GM13976 (cell line): ENCODE measurements around the gene THNSL1.

Experiments used
- DNase-seq: peaks from one replicate; pipeline ENCODE4 v3.0.0; 2012; ENCODE audit warnings: low spot score
- in situ Hi-C: fragments of 300-500 bp; cut with MboI; formaldehyde crosslinking; loops from one replicate; pipeline ENCODE4 v1.12.0; 2022; ENCODE audit warnings: low sequenced_read_pairs, mixed read lengths, inconsistent platforms; ENCODE audit not compliant: unreplicated experiment
- TF ChIP-seq, protein P1 (sequence below): IDR thresholded peaks from 2 replicates; pipeline ENCODE4 v1.5.1; 2012; ENCODE audit warnings: borderline replicate concordance, mild to moderate bottlenecking; ENCODE audit not compliant: insufficient read depth; ENCODE audit errors: extremely low read depth, missing control alignments, control extremely low read depth

THNSL1 gene

DNA sequence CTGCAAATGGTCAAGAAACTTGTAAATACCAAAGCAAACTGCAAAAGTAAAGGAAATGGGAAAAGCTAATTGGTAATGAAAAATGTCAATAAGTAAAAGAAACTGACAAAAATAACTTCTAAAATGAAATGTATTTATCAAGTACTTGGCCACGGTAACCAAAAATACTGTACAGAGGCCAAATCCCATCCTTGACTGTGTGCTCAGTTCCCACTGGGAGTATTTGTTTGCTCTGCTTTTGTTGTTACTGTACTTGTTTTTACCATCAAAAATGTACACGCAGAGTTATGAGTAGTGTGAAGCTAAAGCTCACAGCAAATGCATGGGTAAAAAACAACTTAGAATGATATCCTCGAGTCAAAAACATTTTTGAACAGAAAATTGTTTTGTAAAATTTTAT is 31.5 kb upstream of the THNSL1 start:
- TF ChIP-seq, protein P1, sequence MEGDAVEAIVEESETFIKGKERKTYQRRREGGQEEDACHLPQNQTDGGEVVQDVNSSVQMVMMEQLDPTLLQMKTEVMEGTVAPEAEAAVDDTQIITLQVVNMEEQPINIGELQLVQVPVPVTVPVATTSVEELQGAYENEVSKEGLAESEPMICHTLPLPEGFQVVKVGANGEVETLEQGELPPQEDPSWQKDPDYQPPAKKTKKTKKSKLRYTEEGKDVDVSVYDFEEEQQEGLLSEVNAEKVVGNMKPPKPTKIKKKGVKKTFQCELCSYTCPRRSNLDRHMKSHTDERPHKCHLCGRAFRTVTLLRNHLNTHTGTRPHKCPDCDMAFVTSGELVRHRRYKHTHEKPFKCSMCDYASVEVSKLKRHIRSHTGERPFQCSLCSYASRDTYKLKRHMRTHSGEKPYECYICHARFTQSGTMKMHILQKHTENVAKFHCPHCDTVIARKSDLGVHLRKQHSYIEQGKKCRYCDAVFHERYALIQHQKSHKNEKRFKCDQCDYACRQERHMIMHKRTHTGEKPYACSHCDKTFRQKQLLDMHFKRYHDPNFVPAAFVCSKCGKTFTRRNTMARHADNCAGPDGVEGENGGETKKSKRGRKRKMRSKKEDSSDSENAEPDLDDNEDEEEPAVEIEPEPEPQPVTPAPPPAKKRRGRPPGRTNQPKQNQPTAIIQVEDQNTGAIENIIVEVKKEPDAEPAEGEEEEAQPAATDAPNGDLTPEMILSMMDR: no peak
- in situ Hi-C loops: no loop called here
- DNase-seq: no peak

DNA sequence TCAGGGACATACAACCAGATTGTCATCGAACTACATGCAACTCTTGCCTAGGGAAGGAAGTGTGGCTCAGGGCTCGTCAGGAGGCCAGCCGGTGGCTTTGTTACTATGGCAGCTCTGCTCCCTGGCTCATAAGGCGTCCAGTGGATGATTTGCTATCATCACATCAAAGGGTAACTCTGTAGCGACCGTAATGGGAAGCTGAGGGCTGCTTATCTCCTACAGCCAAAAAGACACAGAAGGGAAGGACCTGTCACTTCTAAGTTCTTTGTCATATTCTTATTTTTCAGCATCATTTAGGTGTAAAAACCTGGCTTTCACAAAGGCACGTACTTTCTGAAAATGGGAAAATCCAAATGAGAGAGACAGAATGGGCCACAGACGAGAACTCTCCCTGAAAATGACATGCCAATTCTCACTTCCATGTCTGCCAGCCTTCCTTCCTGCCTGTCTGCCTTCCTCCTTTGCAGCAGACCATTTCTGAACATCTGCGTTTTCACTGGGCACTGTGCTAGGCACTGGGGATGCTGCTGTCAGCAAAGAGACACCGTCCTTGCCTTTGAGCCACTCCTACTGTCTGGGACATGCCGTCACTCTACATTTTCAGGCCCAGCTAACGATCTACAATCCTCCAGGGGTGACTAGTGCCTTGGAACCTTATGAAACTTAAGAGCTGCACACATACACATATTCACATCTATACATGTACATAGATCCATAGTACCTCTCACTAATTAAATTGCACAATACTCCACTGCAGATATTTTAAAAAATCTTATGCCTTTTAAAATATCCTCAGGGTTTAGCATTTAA is 27.4 kb upstream of the THNSL1 start:
- in situ Hi-C loops: no loop called here
- TF ChIP-seq, protein P1: no peak
- DNase-seq: no peak

DNA sequence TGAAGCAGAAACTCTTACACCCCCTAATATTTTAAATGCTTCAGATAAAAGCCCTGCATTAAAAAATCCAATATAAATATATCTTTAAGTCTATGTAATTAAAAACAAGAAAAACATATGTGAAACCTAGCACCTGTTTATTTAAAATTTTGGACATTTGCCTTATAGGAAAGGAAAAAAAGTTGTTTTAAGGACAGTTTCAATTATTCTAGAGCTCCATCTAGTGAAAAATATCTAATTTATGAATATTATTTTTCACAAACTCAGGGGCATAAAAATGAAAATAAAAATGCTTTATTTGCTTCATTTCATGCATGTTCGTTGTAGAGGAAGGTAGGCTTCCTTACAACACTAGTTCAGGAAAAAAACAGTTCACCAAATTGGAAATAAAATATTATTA is 26.5 kb upstream of the THNSL1 start:
- DNase-seq: no peak
- TF ChIP-seq, protein P1: no peak
- in situ Hi-C loops: no loop called here

DNA sequence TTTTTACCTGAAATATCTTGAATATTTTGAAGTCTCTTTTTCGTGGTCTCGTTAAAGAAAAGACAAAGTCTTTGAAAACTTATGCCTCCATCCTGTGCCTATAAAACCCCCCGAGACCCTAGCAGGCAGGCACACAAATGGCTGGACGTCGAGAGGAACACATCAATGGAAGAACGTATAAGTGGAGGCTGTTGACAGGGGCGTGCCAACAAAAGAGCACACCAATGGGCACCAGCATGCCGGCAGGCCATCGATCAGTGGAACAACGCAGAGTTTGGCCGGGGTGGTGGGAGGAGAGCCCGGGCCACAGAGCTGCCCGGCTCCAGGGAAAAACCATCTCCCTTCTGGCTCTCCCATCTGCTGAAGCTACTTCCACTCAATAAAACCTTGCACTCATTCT is 25.1 kb upstream of the THNSL1 start:
- DNase-seq: no peak
- in situ Hi-C loops: no loop called here
- TF ChIP-seq, protein P1: no peak

DNA sequence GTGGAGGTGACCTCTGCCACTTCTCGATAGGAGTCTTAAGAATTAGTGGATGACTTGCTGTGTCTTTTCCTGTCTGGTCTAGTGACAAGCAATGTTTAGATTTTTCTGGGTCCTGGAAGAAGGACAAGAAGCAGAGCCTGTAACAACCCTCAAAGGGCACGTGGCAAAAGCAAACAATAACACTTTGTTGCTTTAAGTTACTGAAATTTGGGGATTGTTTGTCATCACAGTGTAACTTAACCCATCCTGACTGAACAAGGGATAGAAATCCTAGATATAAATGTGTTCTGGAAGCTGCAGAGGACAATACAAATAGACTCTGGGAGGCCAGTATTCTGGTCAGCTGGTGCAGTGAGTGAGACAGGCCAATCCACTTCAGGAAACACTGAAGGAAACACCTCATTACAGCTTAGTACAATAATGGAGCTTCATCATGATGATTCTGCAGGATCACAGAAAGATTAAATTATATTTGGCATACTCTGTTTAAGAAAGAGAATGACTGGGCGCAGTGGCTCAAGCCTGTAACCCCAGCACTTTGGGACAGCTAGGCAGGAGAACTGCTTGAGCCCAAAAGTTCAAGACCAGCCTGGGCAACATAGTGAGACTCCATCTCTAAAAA is 23.8 kb upstream of the THNSL1 start:
- DNase-seq: no peak
- in situ Hi-C loops: no loop called here
- TF ChIP-seq, protein P1: no peak

DNA sequence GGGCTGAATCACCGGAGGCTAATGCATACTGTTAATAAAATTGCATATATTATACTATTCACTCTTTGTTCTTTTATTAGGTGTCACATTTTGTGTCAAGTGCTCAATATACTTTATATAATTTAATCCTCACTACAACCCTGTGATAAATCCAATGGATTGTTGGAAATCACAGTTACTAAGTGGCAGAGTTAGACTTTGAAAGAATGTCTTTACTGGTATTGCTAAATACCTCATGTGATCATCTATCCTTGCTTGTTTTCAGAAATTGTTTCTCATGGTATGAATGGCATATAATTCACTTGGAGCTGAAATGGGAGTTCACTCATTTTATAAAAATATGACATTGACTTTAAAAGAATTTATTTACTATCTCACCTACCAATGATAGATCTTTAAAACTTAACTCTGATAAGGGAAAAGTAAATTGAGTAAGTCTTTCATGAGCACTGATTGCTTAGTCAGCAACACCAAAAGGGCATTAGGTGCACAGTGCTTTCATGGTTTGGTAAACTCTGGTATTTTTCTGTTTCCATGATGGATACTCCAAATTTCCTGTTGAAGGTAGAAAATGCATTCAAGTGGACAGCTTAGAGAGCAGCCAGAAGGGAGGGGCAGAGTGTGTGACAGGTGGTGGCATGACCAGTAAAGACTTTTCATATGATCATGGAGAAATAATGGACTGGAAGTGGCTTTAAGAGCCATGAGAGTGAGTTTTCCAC is 23.0 kb upstream of the THNSL1 start:
- in situ Hi-C loops: no loop called here
- TF ChIP-seq, protein P1: no peak
- DNase-seq: no peak
